H9 (cell line): ENCODE data around the gene ZNF317. TPM values are rescaled to one million over a fixed set of nuclear protein-coding genes. Genes with fewer than 3 reads are reported as not detected.
A peak's percentile ranks its signal among the peaks of the same experiment; 100 is the strongest.

ENCODE experiments used
- DNase-seq: peaks from one replicate; pipeline ENCODE4 v3.0.0-alpha.2; 2017
- H2AFZ ChIP-seq: one replicate; pipeline ENCODE4 v1.6.1; 2013; ENCODE audit warnings: mild to moderate bottlenecking, low read length, control low read depth, moderate library complexity
- H2AK5ac ChIP-seq: 2 replicates; pipeline ENCODE4 v1.6.1; 2013; ENCODE audit warnings: low read length, control low read depth, mixed read lengths; ENCODE audit not compliant: insufficient read length
- H2BK120ac ChIP-seq: one replicate; pipeline ENCODE4 v1.6.1; 2013; ENCODE audit warnings: low read depth, mild to moderate bottlenecking, low read length, control low read depth, inconsistent platforms; ENCODE audit not compliant: poor library complexity, severe bottlenecking
- H2BK12ac ChIP-seq: 2 replicates; pipeline ENCODE4 v1.6.1; 2013; ENCODE audit warnings: low read length, control low read depth, mixed read lengths, low read depth; ENCODE audit not compliant: insufficient read length
- H2BK15ac ChIP-seq: 2 replicates; pipeline ENCODE4 v1.6.1; 2013; ENCODE audit warnings: low read depth, low read length, control low read depth
- H2BK20ac ChIP-seq: one replicate; pipeline ENCODE4 v1.6.1; 2013; ENCODE audit warnings: low read depth, mild to moderate bottlenecking, low read length, control low read depth, inconsistent platforms; ENCODE audit not compliant: poor library complexity, severe bottlenecking
- H2BK5ac ChIP-seq: 2 replicates; pipeline ENCODE4 v1.6.1; 2013; ENCODE audit warnings: low read length, control low read depth, mixed read lengths; ENCODE audit not compliant: insufficient read length
- H3K14ac ChIP-seq: 2 replicates; pipeline ENCODE4 v1.6.1; 2013; ENCODE audit warnings: low read length, control low read depth; ENCODE audit not compliant: insufficient read depth
- H3K18ac ChIP-seq: 2 replicates; pipeline ENCODE4 v1.6.1; 2013; ENCODE audit warnings: low read depth, mild to moderate bottlenecking, mixed read lengths, low read length, control low read depth; ENCODE audit not compliant: insufficient read length
- H3K23ac ChIP-seq: 2 replicates; pipeline ENCODE4 v1.6.1; 2013; ENCODE audit warnings: low read length, control low read depth, mixed read lengths, low read depth; ENCODE audit not compliant: insufficient read length
- H3K23me2 ChIP-seq: 2 replicates; pipeline ENCODE4 v1.6.1; 2013; ENCODE audit warnings: low read depth, mild to moderate bottlenecking, mixed read lengths, low read length, control low read depth; ENCODE audit not compliant: insufficient read length, poor library complexity, severe bottlenecking
- H3K27ac ChIP-seq: 2 replicates; pipeline ENCODE4 v1.5.1; 2013; ENCODE audit warnings: low read length, control low read depth, mixed read lengths, low read depth; ENCODE audit not compliant: insufficient read length
- H3K27me3 ChIP-seq: 2 replicates; pipeline ENCODE4 v1.6.1; 2013; ENCODE audit warnings: low read length, control low read depth, inconsistent platforms; ENCODE audit not compliant: insufficient read depth
- H3K4ac ChIP-seq: 2 replicates; pipeline ENCODE4 v1.6.1; 2013; ENCODE audit warnings: low read depth, mild to moderate bottlenecking, control low read depth, inconsistent platforms, low read length, moderate library complexity
- H3K4me1 ChIP-seq: 2 replicates; pipeline ENCODE4 v1.6.1; 2013; ENCODE audit warnings: low read length, control low read depth, inconsistent platforms; ENCODE audit not compliant: insufficient read depth
- H3K4me2 ChIP-seq: 2 replicates; pipeline ENCODE4 v1.6.1; 2013; ENCODE audit warnings: low read length, control low read depth, mixed read lengths; ENCODE audit not compliant: insufficient read length, insufficient read depth
- H3K56ac ChIP-seq: 2 replicates; pipeline ENCODE4 v1.6.1; 2013; ENCODE audit warnings: low read depth, mild to moderate bottlenecking, mixed read lengths, low read length, control low read depth; ENCODE audit not compliant: insufficient read length
- H3K79me1 ChIP-seq: 2 replicates; pipeline ENCODE4 v1.6.1; 2013; ENCODE audit warnings: low read depth, mild to moderate bottlenecking, moderate library complexity, low read length, control low read depth, inconsistent platforms; ENCODE audit not compliant: insufficient read depth, poor library complexity, severe bottlenecking
- H3K79me2 ChIP-seq: 2 replicates; pipeline ENCODE4 v1.6.1; 2013; ENCODE audit warnings: low read length, control low read depth, inconsistent platforms; ENCODE audit not compliant: insufficient read depth
- H3K9ac ChIP-seq: 2 replicates; pipeline ENCODE4 v1.6.1; 2013; ENCODE audit warnings: low read length, control low read depth, mixed read lengths; ENCODE audit not compliant: insufficient read length; ENCODE audit errors: extremely low read depth
- H3K9me3 ChIP-seq: one replicate; pipeline ENCODE4 v1.6.1; 2013; ENCODE audit warnings: low read depth, low read length, inconsistent platforms; ENCODE audit not compliant: control insufficient read depth
- H3T11ph ChIP-seq: one replicate; pipeline ENCODE4 v1.6.1; 2013; ENCODE audit warnings: mild to moderate bottlenecking, low read length, control low read depth, inconsistent platforms
- H4K20me1 ChIP-seq: one replicate; pipeline ENCODE4 v1.6.1; 2013; ENCODE audit not compliant: control insufficient read depth, insufficient read length, insufficient read depth
- H4K5ac ChIP-seq: 2 replicates; pipeline ENCODE4 v1.6.1; 2013; ENCODE audit warnings: low read depth, mild to moderate bottlenecking, mixed read lengths, low read length, control low read depth; ENCODE audit not compliant: insufficient read length
- H4K8ac ChIP-seq: replicated peaks from 2 replicates; pipeline ENCODE4 v1.6.1; 2013; ENCODE audit warnings: low read length, control low read depth, mixed read lengths, low read depth; ENCODE audit not compliant: insufficient read length
- H4K91ac ChIP-seq: 2 replicates; pipeline ENCODE4 v1.6.1; 2013; ENCODE audit warnings: low read depth, mild to moderate bottlenecking, moderate library complexity, mixed read lengths, low read length, control low read depth; ENCODE audit not compliant: insufficient read length
- H3K27ac Mint-ChIP-seq, 3 experiments: 2 replicates in 2 of 3; 3 replicates in 1 of 3; pipeline ENCODE4 v1.8.0; 2020 to 2021; ENCODE audit warnings: mixed read lengths in 3 of 3, mild to moderate bottlenecking in 1 of 3, moderate library complexity in 1 of 3
- H3K27me3 Mint-ChIP-seq: 2 replicates; pipeline ENCODE4 v1.8.0; 2021; ENCODE audit warnings: low read depth, mild to moderate bottlenecking, moderate library complexity, mixed read lengths
- H3K36me3 Mint-ChIP-seq, 3 experiments: 2 replicates in 2 of 3; 3 replicates in 1 of 3; pipeline ENCODE4 v1.8.0; 2020 to 2021; ENCODE audit warnings: low read depth in 3 of 3, mixed read lengths in 3 of 3; ENCODE audit not compliant: insufficient read depth in 1 of 3
- H3K4me1 Mint-ChIP-seq, 2 experiments: 2 replicates each; pipeline ENCODE4 v1.8.0; 2020; ENCODE audit warnings: mixed read lengths in 2 of 2
- H3K4me3 Mint-ChIP-seq, 2 experiments: 2 replicates in 1 of 2; 3 replicates in 1 of 2; pipeline ENCODE4 v1.8.0; 2020 to 2021; ENCODE audit warnings: mild to moderate bottlenecking in 2 of 2, mixed read lengths in 2 of 2, moderate library complexity in 1 of 2
- H3K9me3 Mint-ChIP-seq, 2 experiments: 2 replicates in 1 of 2; 3 replicates in 1 of 2; pipeline ENCODE4 v1.8.0; 2020; ENCODE audit warnings: mild to moderate bottlenecking in 2 of 2, mixed read lengths in 2 of 2, moderate library complexity in 1 of 2
- CTCF ChIP-seq: fragments of 200-600 bp; sonication (generic); conservative IDR thresholded peaks from 3 replicates; pipeline ENCODE4 v1.8.0; 2021; ENCODE audit warnings: antibody characterized with exemption, mild to moderate bottlenecking
- WGBS: extraction: QIAGEN DNeasy Blood & Tissue Kit; methylation state at CpG from one replicate; pipeline ENCODE4 v1.1.7; 2013; ENCODE audit warnings: missing lambda C conversion rate, low lambda C conversion rate, mixed read lengths; ENCODE audit not compliant: insufficient read length; ENCODE audit errors: extremely low coverage; 5-methylcytosine and 5-hydroxymethylcytosine counted together
- total RNA-seq: library from RNA; stranded (reverse); gene quantifications from 2 replicates; pipeline ENCODE4 v1.2.1, GENCODE V29; 2021

Gene ZNF317
- total RNA-seq, 1 experiment from 2014 or later: 52.8 TPM

- no peak for TF ChIP-seq CTCF
- no peak for DNase-seq
- H2BK20ac ChIP-seq: no peak overlapping the region
- Mint-ChIP-seq H3K36me3 (peaks cover 97 to 100% (median 99%) of the 10 kb centered on the region in 3 experiments), H3K27me3 (no peaks in the 10 kb centered on the region; the same call in none of the 2 replicates), H3K4me1 (0 out of 4 replicates have a peak, but pooled peaks cover 0 to 2% of the 10 kb centered on the region in 2 experiments), H3K4me3 (no peak overlapping the region), H3K9me3 (peaks cover 57 to 88% of the 10 kb centered on the region in 2 experiments), H3K27ac (peak overlapping the region in 1 of 3 experiments; percentile 44; a peak in 3 of 7 replicates)
- no peaks in the 10 kb centered on the region for H3K23me2 ChIP-seq
- no CpG with 5 or more reads among the region's 4 CpGs for WGBS
- no peak overlapping the region for H2BK120ac ChIP-seq
- no peak overlapping the region for H3K9ac ChIP-seq
- H2AK5ac ChIP-seq: no peak overlapping the region
- peaks cover 45% of the 10 kb centered on the region; the same call in 1 of the 2 replicates for H3K79me2 ChIP-seq
- no peak overlapping the region for H4K5ac ChIP-seq
- no peak overlapping the region for H2AFZ ChIP-seq
- H3K4ac ChIP-seq: no peak overlapping the region
- no peak overlapping the region for H3K18ac ChIP-seq
- no peaks in the 10 kb centered on the region for H4K20me1 ChIP-seq
- no peaks in the 10 kb centered on the region for H3K4me1 ChIP-seq
- peaks cover 18% of the 10 kb centered on the region for H3K79me1 ChIP-seq
- H3T11ph ChIP-seq: no peak overlapping the region
- H2BK12ac ChIP-seq: no peak overlapping the region
- H3K14ac ChIP-seq: no peak overlapping the region
- H3K27me3 ChIP-seq: no peaks in the 10 kb centered on the region
- H3K9me3 ChIP-seq: peaks cover 33% of the 10 kb centered on the region
- H3K23ac ChIP-seq: no peak overlapping the region
- no peak overlapping the region for H3K4me2 ChIP-seq
- no peak overlapping the region for H3K27ac ChIP-seq
- H2BK15ac ChIP-seq: no peak overlapping the region
- H3K56ac ChIP-seq: no peak overlapping the region
- no peak overlapping the region for H4K91ac ChIP-seq
- no peak overlapping the region for H4K8ac ChIP-seq
- H2BK5ac ChIP-seq: no peak overlapping the region
Observed at GRCh38 chr19:9155591-9155990, 15.4 kb downstream of the ZNF317 start.
